NB4 (cell line): Measurements from ENCODE around the gene CAPG.

Source experiments
- DNase-seq: peaks from one replicate; pipeline ENCODE4 v3.0.0; 2010; ENCODE audit warnings: low read depth
- H3K4me3 ChIP-seq: one replicate; pipeline ENCODE4 v1.5.1; 2011; ENCODE audit warnings: mild to moderate bottlenecking, low read depth, low read length, moderate library complexity
- CTCF ChIP-seq: IDR thresholded peaks from one replicate; pipeline ENCODE4 v1.5.1; 2012; ENCODE audit warnings: low read depth, low read length
- MAX ChIP-seq: IDR thresholded peaks from 2 replicates; pipeline ENCODE4 v1.6.1; 2011; ENCODE audit warnings: low read depth, low read length
- MYC ChIP-seq: IDR thresholded peaks from 2 replicates; pipeline ENCODE4 v1.6.1; 2011; ENCODE audit warnings: low read depth, low read length
- POLR2A ChIP-seq: IDR thresholded peaks from 2 replicates; pipeline ENCODE4 v1.6.1; 2011; ENCODE audit warnings: mild to moderate bottlenecking; ENCODE audit not compliant: insufficient read length; ENCODE audit errors: extremely low read depth

The CAPG gene

GRCh38 chr2:85377083-85377482, 33.1 kb downstream of the CAPG start:
- H3K4me3 ChIP-seq = no peak overlapping the region
- TF ChIP-seq MAX (no peak), POLR2A (no peak), MYC (no peak), CTCF (no peak)
- DNase-seq = no peak

DNA sequence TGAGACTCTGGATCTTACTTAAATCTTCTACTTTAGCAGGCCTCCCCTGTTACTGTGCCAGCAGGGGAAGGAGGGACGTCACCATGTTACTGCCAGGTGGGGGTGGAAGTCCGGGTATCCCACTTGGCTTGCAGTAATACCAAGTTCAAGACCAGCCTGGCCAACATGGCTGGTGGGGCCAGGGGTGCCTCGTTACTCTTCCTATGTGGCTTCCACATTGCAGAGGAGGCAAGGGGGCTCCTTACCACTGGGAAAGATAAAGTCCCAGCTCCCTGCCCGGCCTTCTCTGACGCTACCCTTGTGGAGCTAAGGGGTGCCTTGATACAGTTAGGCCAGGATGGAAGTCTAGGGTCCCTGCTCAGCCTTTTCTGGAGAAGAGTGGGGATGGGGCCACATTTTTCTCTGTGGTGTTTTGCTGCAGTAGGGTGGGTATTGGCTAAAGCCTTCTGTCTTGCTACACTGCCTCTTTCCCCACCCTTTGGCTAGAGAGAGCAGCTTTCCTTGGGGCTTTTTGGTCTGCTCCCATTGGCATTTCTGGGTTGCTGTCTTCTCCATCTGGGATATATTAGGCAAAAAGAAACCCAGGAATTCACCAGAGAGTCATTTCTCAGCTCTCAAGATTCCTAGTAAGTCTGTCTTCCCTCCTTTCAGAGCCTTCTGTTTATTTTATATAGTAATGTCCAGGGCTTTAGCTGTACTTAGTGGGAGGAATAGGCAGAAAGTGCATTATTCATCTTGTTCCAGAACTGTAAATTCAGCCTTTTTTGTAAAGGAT, 33.7 kb downstream of the CAPG start:
- DNase-seq = no peak
- no peak overlapping the region for H3K4me3 ChIP-seq
- TF ChIP-seq CTCF = no peak
- no peak for TF ChIP-seq MAX
- TF ChIP-seq MYC = no peak
- TF ChIP-seq POLR2A = no peak

GRCh38 chr2:85371045-85371444, 39.1 kb downstream of the CAPG start:
- no peak for DNase-seq
- H3K4me3 ChIP-seq = no peak overlapping the region
- TF ChIP-seq POLR2A (no peak), MYC (no peak), MAX (no peak), CTCF (no peak)

- TF ChIP-seq CTCF = no peak
- TF ChIP-seq MYC = no peak
- TF ChIP-seq POLR2A = no peak
- no peak for TF ChIP-seq MAX
- no peak overlapping the region for H3K4me3 ChIP-seq
- no peak for DNase-seq
These were observed 40.7 kb downstream of the CAPG start for GRCh38 chr2:85369500-85369899.

DNA sequence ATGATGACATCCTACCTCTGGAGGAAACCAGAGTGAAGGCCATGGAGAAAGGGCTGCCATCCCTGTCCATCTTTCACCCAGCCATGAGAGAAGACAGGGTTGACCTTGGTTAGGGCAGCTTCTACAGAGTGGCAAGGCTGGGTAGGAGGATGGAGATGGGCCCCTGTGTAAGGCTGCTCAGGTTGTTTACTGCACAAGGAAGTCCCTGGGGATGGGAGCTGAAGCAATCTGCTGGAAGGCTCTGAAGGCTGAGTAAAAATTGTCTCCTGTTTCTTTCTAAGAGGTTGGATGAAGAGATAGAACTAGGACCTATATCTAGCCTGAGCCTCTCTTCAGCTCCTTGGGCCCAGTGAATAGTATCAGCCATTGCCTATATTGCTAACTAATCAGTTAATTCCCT, 41.2 kb downstream of the CAPG start:
- TF ChIP-seq POLR2A (no peak), CTCF (no peak), MAX (no peak), MYC (no peak)
- peak; percentile 33 for DNase-seq
- no peak overlapping the region for H3K4me3 ChIP-seq
